ENCODE data around the gene THEM4.
A peak's percentile ranks its signal among the peaks of the same experiment; 100 is the strongest.
"Not testable (repeated sequence)": the region's sequence is repeated elsewhere in the genome, so short reads cannot be mapped to it uniquely, and the experiment has no call there.

THEM4 gene

GRCh38 chr1:151860504-151861187 is 48.7 kb downstream of the THEM4 start:
- no peak for DNase-seq

GRCh38 chr1:151859891-151860293 is 49.4 kb downstream of the THEM4 start:
- DNase-seq: no peak

DNA sequence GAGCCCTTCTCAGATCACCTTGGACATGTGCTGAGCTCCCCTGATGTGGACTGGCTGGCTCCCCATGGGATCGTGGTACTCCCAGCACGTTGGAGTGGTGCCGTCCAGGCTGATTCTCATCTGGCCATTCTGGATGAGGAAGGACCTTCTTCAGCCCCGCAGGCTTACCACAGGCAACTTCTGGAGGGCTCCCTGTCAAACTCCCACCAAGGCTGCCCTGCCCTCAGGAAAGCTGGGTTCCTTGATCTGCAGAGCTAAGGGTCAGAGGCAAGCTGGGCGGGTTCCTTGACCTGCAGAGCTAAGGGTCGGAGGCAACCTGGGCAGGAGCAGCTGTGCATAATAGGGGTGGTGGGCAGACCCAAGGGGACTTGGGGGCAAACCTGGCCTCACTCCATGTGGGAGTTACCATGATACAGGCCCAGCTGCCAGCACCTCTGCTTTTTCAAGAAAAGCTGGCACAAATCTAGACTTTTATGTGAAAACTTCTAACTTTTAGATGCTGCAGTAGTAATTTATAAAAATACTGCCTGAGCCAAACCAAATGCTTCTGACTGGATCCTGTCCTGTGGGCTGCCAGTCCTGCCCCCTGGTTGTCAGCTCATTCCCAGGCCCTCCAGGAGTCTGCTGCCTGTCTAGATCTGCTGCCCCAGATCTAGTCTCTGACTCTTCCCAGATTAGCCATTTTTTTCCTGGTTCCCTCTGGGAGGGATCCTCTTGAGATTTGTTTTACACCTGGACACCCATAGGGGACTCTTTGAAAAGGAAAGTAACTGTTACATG is 50.2 kb downstream of the THEM4 start:
- DNase-seq: no peak

DNA sequence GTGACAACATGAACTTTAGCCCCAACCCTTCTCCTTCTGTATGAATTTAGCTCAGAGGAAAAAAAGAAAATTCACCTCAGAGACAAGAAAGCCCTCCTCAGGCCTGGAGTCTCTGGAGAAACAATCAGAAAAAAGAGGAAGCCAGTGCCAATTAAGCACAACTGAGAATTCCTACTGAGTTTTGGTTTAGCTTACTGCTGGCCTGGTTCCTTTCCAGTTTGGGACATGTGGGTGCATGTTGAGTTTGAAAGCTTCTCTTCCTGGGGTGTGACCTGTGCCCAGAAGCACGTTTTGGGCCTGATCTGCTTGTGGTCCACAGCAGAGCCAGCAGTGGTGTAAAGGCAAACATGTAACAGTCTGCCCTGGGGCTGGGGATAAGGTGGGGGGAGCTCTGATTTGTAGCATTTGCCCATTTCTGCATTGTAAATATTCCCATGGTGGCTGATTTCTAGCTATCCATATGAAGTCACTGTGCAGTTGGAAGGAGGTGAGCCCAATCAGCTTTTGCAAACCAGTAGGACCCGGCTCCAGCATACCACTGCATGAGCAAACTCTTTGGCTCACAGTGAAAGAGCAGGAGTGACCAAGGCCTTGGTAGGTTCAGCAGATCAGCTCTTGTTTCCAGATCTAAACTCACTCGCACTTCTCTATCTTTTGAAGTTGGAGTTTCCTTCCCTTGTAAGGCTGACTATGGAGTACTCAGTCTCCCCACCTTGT is 51.1 kb downstream of the THEM4 start:
- no peak for DNase-seq

DNA sequence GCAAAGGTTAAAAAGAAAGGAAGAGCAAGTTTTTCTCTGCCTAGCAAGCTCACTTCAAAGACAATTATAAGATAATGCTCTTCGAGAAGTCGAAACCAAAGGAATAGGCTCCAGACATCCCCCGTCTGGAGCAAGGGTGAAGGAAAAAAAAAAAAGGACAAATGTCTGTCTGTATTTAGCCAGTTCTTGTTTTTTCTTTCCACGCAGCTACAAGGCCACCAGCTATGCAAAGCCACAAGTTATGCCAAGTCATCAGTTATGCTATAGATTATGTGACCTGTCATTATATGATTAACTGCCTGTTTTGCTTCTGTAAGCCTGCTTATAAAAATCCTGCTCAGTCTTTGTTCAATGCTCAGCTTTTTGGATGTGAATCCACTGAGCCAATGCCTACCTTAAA is 53.4 kb downstream of the THEM4 start:
- no peak for DNase-seq

- DNase-seq: not testable (repeated sequence)
Measured at GRCh38 chr1:151855516-151855915, 53.8 kb downstream of the THEM4 start.

- no peak for DNase-seq
Measured at GRCh38 chr1:151854658-151855057, 54.7 kb downstream of the THEM4 start.

GRCh38 chr1:151853411-151853943 is 55.8 kb downstream of the THEM4 start, which contains the start of gene THEM5:
Gene THEM5, minus strand, starts transcription at chr1:151853712. Its CDS starts 147 bp downstream, at chr1:151853565.
- peak in 2 of 56 donors; percentile 2 to 12 for DNase-seq

DNA sequence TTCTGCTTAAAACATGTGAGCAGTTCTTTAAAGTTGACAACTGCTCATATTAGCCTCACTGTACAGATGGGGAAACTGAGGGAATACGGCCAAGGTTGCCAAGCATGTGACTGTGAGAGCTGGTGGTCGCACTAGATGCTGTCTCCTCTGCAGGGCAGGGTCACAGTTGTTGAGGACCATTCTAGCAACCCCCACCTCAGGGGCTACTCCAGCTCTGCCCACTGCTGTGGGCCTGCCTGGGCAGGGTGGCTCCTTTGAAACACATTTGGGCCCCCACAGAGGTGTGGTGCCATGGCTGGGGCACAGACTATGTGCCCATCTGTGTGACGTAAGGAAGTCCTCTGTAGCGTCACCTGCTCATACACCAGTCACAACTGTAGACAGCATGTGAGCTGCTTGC is 56.6 kb downstream of the THEM4 start:
- no peak for DNase-seq

- DNase-seq: no peak
Measured at GRCh38 chr1:151851886-151852285, 57.4 kb downstream of the THEM4 start.

- DNase-seq: no peak
Measured at GRCh38 chr1:151849871-151850270, 59.4 kb downstream of the THEM4 start.

DNA sequence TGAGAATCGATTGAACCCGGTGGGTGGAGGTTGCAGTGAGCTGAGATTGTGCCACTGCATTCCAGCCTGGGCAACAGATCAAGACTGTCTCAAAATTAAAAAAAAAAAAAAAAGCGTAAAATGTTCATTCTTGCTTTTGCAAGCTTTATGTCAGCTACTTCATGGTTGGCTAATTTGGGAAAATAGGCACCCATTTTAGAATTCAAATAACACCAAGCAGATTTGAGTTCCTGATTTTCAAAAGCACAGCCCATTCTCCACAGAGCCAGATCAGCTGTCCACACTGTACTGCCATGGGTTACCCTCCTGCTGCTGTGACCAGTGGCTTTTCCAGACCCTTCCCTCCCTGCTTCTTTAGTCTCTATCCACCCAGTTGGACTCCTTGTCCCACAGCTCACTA is 60.2 kb downstream of the THEM4 start:
- no peak for DNase-seq

- DNase-seq: no peak
Measured at GRCh38 chr1:151847867-151848596, 61.3 kb downstream of the THEM4 start.

- no peak for DNase-seq
Measured at GRCh38 chr1:151846686-151847237, 62.5 kb downstream of the THEM4 start.

DNA sequence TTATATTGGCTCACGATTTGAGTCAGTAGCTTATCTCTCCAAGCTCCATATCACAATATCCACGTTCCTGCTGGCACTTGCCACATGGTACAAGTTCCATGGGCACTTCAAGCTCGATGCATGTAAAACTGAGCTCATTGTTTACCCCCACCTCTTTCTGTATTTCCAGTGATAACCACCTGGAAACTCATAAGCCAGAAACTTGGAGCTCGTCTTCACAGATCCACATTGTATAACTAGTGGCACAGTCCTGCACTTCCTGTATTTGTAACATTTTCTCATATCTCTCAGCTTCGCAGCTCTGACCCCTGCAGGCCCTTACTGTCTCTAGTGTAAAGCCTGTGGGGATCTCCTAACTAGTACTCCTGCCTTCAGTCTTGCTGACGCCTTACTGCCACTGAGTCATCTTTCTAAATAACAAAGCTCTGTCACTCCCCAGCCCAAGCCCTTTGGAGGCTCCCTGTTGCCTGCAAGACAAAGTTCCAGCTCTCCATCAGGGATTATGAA is 63.2 kb downstream of the THEM4 start:
- no peak for DNase-seq

GRCh38 chr1:151843398-151843797 is 65.9 kb downstream of the THEM4 start:
- DNase-seq: no peak

GRCh38 chr1:151841141-151841540 is 68.2 kb downstream of the THEM4 start:
- peak in 6 of 56 donors; percentile 5 to 27 (median 10) for DNase-seq

GRCh38 chr1:151840421-151840820 is 68.9 kb downstream of the THEM4 start:
- DNase-seq: no peak

DNA sequence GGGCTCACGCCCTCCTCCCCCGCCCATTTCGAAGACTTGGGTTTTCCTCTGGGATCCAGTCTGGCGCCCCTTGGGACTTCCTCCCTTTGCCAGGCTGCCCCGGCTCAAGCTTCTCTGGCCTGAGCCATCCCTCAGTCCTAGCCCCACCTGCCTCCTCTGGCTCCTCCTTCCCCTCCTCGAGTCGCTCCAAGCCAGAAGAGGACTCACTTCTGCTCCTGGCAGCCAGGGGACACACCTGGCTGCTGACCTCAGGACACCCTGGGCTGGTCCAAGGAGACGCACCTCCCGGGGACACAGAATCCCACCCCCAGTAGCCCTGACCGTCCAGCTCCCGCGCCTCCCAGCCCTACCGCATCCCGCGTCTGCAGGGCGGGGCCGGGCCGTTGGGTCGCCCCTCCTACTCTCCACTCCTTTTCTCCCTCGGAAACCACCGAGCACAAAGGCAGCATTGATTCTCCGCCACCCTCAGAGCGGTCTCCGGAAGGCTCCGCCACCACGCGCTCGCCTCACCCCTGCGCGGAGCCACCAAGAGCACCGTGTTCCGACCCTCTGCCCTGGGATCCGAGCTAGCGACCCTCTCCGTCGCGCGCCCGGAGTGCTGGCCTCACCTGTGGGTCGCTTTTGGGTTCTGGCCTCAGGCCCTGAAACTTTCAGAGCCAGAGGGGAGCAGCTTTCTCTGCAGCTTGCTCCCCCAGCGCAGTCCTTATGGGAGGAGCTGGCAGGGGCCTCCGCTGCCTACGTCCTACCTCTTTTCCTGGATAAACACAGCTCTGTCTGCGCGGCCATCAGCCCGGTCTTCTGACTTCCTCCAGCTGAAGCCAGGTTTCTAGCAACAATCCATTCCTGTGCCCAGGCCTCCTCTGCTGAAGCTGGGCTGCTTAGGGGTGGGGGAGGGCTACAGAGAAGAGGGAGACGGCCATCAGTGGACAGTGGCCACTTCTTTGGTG is 69.6 kb downstream of the THEM4 start, which contains the start of gene C2CD4D:
TSS of gene C2CD4D (minus strand) at position 364 of the 947 bp plus-strand sequence. CDS start 831 bp downstream, outside the sequence.
- DNase-seq: peak in 55 of 56 donors; percentile 12 to 90 (median 72)
